Activated CD8-positive, alpha-beta memory T cell treated with anti-CD3 and anti-CD28 coated beads, Interleukin-2, amount 50 U/mL, for 24 hours (primary cell): Measurements from ENCODE around the gene CCDC14.
"Not testable (repeated sequence)": the region's sequence is repeated elsewhere in the genome, so short reads cannot be mapped to it uniquely, and the experiment has no call there.

Source experiments
- DNase-seq: peaks from one replicate; pipeline ENCODE4 v3.0.0-alpha.2; 2020; ENCODE audit errors: extremely low read depth

The CCDC14 gene

DNA sequence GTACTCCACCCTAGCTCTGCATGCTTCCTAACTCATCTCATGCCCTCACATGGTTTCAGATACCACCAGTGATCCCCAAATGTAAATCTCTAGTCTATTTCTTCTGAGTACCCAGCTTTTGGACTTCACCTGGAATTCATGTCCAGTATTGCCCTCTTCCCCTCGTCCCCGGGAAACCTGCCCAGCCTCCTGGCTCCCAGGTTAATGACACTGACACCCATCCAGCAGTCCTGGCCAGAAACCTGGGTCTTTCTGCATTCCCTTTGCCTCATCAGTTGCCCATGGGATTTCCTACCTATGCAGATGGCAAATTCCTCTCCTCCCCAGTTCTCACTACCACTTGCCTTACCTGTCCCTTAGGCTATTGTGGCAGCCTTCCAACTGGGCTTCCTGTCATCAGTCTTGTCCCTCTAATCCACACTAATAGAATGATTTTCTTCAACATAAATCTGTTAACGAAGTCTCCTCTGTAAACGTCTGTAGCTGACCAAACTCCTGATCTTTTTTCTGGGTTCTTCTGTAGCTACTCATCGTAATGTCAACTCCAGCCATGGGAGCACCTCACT, 61.6 kb downstream of the CCDC14 start:
- no peak for DNase-seq

- no peak for DNase-seq
Observed at GRCh38 chr3:123893012-123893411, 68.0 kb downstream of the CCDC14 start.

DNA sequence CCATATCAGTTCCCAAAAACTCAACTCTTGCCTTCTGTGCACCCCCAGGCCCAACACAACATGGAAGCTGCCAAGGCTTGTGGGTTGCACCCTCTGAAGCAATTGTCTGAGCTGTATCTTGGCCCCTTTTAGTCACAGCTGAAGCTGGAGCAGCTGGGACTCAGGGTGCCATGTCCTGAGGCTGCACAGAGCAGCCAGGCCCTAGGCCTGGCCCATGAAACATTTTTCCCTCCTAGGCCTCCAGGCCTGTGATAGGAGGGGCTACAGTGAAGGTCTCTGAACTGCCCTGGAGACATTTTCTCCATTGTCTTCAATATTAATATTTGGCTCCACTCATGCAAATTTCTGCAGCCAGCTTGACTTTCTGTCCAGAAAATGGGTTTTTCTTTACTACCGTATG, 68.8 kb downstream of the CCDC14 start:
- no peak for DNase-seq

- not testable (repeated sequence) for DNase-seq
Observed at GRCh38 chr3:123890991-123891390, 70.0 kb downstream of the CCDC14 start.

GRCh38 chr3:123890162-123890561, 70.9 kb downstream of the CCDC14 start:
- DNase-seq, result not testable (repeated sequence)

DNA sequence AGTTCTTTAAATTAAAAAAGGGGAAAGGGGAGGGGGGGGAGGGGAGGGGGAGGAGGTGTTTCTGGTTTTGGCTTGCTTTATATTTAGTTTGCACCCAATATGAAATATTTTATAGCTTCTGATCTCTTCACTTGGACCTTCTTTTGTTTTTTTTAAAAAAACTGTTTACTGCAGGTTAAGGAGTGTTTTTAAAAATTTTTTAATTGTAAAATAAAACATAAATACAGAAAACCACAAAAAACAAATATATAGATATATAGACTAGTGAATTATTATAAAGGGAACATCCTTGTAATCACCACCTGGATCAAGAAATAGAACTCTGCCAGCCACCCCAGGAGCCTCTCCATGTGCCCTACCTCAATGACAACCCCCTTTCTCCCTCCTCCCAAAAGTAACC, 76.0 kb downstream of the CCDC14 start:
- no peak for DNase-seq

DNA sequence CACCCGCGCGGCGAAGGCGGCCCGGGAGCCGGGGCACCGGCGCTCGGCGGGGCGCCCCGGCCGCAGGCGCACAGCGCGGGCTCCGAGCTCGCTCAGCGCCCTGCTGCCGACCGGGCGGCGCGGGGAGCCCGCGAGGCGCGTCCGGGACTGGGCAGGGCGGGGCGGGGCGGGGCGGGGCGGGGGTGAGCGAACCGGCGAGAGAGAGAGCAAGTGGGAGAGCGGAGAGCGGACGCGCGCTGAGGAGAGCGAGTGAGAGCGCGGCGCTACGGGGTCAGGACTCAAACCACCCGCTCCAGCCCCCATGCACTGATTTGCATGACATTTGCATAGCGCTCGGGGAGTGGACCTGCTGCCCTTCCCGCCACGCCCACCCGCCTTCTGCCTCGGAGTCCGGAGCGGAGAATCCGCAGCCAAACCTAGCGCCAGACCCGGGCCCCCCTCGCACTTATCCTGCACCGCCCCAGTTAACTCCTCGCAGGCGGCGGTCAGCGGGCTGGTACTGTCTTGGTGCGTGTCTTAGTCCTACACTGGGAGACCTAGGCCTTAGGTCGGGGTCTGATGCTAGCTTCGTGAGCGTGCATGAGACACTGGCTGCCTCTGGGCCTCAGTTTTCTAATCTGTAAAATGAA, 76.7 kb downstream of the CCDC14 start, which contains the start of gene MYLK:
Gene MYLK (minus strand): TSS at position 130 of the 629 bp plus-strand sequence. CDS start 90,491 bp downstream, outside the sequence.
- no peak for DNase-seq

GRCh38 chr3:123883701-123884202, 77.3 kb downstream of the CCDC14 start:
- DNase-seq, result no peak

DNA sequence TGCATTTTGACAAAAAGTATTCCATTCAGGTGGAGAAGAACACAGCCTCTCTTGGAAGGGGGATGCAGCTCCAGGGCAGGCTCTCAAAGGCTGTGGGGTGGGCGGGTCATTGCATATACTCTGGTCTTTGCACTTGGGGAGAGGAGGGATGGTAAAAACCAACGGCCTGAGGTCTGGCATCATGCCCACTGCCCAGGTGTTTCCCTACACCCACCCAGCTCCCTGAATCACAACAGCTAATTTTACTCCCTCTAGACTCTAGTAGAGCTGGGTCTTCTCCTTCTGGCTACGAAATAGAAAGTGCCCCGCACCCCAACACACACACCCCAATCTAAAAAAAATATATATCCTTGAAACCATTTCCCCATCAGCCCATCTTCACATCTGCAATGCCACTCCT, 77.9 kb downstream of the CCDC14 start:
- no peak for DNase-seq

- no peak for DNase-seq
Observed at GRCh38 chr3:123881771-123882170, 79.3 kb downstream of the CCDC14 start.

DNA sequence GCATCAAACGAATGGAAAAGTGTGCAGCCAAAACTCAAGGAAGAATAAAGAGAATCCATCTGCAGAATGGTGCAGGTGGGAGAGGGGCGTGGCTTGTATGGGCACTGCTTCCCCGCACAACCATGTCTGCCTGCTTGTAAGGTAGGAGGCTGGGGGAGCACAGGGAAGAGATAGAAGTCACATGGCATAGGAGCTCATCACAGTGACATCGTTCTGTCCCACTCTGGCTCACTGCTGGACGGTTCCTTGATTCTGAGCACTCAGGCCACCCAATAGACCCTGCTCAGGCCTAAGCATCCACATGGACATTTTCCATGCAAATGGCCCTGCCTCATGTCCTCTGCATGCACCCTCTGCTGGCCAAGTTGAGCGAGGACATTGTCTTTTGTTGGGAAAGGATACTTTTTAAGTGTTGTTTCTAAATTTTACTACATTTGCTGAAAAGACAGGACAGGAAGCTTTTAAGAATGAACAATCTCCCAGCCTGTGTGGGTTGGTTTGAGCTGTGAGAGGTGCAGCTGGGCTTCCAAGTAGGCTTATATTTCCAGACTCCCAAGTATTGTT, 79.9 kb downstream of the CCDC14 start:
- DNase-seq, result no peak

DNA sequence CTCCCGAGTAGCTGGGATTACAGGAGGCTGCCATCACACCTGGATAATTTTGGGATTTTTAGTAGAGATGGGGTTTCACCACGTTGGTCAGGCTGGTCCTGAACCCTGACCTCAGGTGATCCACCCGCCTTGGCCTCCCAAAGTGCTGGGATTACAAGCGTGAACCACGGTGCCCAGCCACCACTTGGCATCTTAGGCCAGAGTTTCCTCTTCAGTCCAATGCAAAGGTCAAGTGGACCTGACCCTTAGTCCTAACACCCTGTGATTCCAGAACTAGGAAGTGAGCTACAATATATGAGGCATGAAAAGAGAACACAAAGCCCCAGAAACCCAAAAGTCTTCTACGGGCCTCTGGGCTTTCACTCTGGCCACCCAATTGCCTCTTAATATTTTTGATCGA, 82.2 kb downstream of the CCDC14 start:
- DNase-seq, result no peak

DNA sequence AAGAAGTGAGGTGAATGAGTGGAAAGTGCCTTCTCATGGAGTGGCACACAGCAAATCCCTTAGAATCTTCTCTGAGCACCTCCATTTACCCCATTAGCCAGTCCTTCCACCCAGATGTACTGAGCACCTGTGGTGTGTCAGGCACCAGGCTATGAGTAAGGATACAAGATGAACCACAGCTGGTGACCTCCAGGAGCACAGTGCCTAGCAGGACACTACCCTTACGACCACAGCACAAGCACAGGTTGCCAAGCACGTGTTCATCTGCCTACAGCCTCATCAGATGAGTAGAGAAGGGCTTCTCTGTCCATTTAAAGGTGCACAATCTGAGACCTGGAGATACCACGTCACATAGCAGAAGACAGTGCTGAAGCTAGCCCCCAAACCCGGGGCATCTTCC, 83.1 kb downstream of the CCDC14 start:
- no peak for DNase-seq

DNA sequence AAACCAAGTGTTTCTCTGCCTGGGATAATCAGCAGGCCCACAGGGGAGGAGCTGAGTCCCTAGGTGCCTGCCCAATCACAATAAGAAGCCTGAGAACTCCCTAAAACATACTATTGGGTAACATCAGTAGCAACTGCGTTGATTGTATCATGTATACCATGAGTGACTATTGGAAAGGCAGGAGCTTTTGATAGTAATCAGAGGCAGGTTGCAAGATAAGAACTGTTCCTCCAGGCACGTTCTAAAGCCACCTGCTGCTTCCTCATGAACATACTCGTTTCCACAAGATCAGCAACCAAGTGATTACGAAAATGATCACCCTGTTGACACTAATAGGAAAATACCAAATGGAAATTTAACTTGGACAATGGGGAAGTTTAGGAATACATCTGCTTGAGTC, 83.6 kb downstream of the CCDC14 start:
- no peak for DNase-seq

DNA sequence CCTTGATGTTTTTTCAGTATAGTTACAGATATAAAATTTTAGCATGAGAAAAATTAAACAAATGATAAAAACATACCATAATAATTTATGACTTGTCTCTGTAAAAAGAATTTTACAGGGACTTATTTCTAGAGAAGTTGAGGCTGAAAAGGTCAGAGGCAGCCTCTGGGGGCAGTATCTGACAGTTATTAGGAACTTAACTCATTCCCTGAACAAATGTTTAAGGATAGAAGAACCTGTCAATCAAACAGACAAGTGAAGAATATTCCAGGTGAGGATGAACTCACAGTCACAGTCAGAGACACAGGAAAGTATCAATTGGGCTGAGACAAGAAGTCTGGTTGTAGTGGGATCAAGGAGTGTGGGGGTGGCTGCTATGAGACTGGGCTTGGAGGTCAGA, 84.2 kb downstream of the CCDC14 start:
- DNase-seq, result no peak

DNA sequence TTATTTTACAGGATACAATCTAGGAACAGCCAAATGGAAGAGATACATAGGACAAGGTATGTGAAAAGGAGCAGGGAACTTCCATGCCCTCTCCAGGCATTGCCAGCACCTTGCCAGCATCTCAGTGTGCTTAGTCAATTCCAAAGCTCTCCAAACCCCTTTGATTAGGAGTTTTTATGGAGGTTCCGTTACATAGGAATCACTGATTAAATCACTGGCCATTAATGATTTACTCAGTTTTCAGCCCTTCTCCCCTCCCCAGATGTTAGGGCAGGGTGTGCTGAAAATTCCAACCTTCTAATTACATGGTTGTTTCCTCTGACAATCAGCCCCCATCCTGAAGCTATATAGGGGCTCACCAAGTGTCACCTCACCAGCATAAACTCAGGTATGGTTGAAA, 88.4 kb downstream of the CCDC14 start:
- DNase-seq, result no peak

DNA sequence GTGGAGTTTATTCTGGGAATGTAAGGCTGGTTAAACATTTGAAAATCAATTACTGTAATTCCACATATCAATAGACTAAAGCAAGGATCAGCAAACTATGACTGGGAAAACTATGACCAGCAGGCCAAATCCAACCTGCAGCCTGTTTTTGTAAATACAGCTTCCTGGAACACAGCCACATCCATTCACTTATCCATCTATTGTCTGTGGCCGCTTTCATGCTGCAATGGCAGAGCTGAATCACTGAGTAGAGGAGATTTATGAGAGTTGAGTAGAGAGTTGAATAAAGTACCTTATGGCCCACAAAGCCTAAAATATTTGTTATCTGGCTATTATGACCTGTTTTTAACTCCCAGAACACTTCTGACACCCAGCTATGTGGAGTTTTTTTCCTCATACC, 89.1 kb downstream of the CCDC14 start:
- no peak for DNase-seq

DNA sequence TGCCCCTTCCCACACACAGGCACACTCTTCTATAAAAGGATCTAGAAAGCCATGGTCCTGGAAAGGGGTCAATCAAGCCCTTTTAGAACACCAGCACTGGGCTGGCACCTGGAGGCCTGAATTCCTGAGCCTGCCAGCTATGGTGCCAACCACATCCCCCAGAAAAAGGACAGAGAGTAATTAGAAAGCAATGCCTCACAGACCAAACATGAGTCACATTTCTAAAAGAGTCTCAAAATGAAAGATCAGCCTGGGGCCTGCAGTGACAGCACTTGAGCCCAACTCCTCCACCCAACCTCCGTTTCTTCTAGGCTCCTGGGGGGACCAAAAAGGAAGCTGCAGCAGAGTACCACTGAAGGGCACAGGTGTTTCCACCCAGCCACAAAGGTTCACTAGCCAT, 91.0 kb downstream of the CCDC14 start:
- DNase-seq, result no peak

DNA sequence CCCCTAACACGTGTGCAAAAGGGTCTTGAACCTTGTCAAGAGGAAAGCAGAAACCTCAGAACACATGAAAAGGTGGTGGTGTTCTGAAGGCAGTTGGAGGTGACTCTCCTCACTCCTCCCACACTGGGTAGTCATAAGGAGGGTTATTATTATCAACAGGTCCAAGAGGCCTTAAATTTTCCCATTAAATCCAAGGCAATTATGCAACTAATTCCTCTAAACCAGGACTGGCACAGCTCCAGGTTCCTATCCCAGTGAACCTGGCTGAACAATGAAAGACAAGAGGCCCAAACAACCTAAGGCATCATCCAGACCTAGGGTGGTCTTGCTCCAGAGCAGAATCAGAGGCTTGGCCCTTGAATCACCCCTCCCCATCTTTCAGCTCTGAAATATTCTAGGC, 91.9 kb downstream of the CCDC14 start:
- no peak for DNase-seq

DNA sequence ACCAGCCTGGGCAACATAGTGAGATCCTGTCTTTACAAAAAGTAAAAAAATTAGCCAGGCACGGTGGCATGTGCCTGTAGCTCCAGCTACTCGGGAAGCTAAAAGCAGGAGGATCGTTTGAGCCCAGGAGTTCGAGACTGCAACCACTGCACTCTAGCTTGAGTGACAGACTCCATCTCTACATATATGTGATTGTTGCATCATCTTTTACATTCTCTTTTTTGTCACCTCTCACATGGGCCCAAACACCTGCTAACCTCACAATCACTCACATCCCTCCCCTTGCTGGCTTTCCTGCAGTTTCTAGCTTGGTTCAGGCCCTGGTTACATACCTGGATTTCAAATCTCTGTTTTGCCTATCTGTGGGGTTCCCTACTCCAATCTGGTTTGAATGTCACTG, 96.3 kb downstream of the CCDC14 start:
- DNase-seq, result no peak
